Naive B cell (primary cell): ENCODE results near the gene SLC35F1. TPM values are rescaled to one million over a fixed set of nuclear protein-coding genes. Genes with fewer than 3 reads are reported as not detected.

ENCODE experiments used
- ATAC-seq, 2 donors: fragments of 150-1000 bp; cut with Tn5 transposase; 2 replicates each; pipeline ENCODE4 v1.10.0; 2021; ENCODE audit warnings: low read depth in 2 of 2, mild to moderate bottlenecking in 2 of 2, moderate library complexity in 2 of 2
- DNase-seq: peaks from one replicate; pipeline ENCODE4 v3.0.0; 2022
- H3K27ac Mint-ChIP-seq, 6 donors: one replicate each; pipeline ENCODE4 v1.8.0; 2020 to 2022; ENCODE audit warnings: mild to moderate bottlenecking in 6 of 6, mixed read lengths in 6 of 6, moderate library complexity in 5 of 6, inconsistent platforms in 2 of 6
- H3K27me3 Mint-ChIP-seq, 3 donors: one replicate each; pipeline ENCODE4 v1.8.0; 2021 to 2022; ENCODE audit warnings: mixed read lengths in 3 of 3, mild to moderate bottlenecking in 1 of 3
- H3K36me3 Mint-ChIP-seq, 2 donors: one replicate each; pipeline ENCODE4 v1.8.0; 2020 to 2022; ENCODE audit warnings: mixed read lengths in 2 of 2, inconsistent platforms in 1 of 2, mild to moderate bottlenecking in 1 of 2
- H3K4me1 Mint-ChIP-seq, 3 donors: one replicate each; pipeline ENCODE4 v1.8.0; 2020 to 2022; ENCODE audit warnings: mixed read lengths in 3 of 3, inconsistent platforms in 1 of 3, mild to moderate bottlenecking in 1 of 3, moderate library complexity in 1 of 3
- H3K4me3 Mint-ChIP-seq, 8 donors: one replicate each; pipeline ENCODE4 v1.8.0; 2020 to 2022; ENCODE audit warnings: mild to moderate bottlenecking in 8 of 8, mixed read lengths in 8 of 8, moderate library complexity in 8 of 8, inconsistent platforms in 2 of 8
- H3K9me3 Mint-ChIP-seq, 7 donors: one replicate each; pipeline ENCODE4 v1.8.0; 2020 to 2022; ENCODE audit warnings: mixed read lengths in 7 of 7, mild to moderate bottlenecking in 5 of 7, inconsistent platforms in 2 of 7, moderate library complexity in 1 of 7
- polyA plus RNA-seq, 6 donors: library from polyadenylated mRNA; unstranded; fragments of 300-500 nt; fragmentation: Illumina TruSeq; gene quantifications; one replicate each; pipeline ENCODE4 v1.2.3, GENCODE V29; 2021; ENCODE audit warnings: low read depth in 6 of 6

The SLC35F1 gene
- polyA plus RNA-seq, 6 donors from 2014 or later = not detected

GRCh38 chr6:117911150-117911549, 4.1 kb downstream of the SLC35F1 start:
- H3K4me3 Mint-ChIP-seq = no peak overlapping the region
- H3K36me3 Mint-ChIP-seq = no peaks in the 10 kb centered on the region
- no peak overlapping the region for H3K27ac Mint-ChIP-seq
- no peak for DNase-seq
- H3K27me3 Mint-ChIP-seq = peaks cover 32 to 40% (median 35%) of the 10 kb centered on the region in 3 donors
- ATAC-seq = no peak
- H3K4me1 Mint-ChIP-seq = peaks cover 3 to 13% (median 5%) of the 10 kb centered on the region in 3 donors
- peaks cover 0 to 7% (median 0%) of the 10 kb centered on the region in 7 donors for H3K9me3 Mint-ChIP-seq

GRCh38 chr6:117911660-117912059, 4.6 kb downstream of the SLC35F1 start:
- DNase-seq (no peak), ATAC-seq (no peak)
- Mint-ChIP-seq H3K9me3 (peaks cover 0 to 7% (median 0%) of the 10 kb centered on the region in 7 donors), H3K27ac (no peak overlapping the region), H3K4me3 (no peak overlapping the region), H3K4me1 (peaks cover 3 to 10% (median 5%) of the 10 kb centered on the region in 3 donors), H3K36me3 (no peaks in the 10 kb centered on the region), H3K27me3 (peaks cover 27 to 35% (median 29%) of the 10 kb centered on the region in 3 donors)

- Mint-ChIP-seq H3K4me1 (no peaks in the 10 kb centered on the region), H3K9me3 (peaks cover 0 to 1% (median 0%) of the 10 kb centered on the region in 7 donors), H3K36me3 (no peaks in the 10 kb centered on the region), H3K27me3 (peaks cover 8 to 14% (median 9%) of the 10 kb centered on the region in 3 donors), H3K4me3 (no peak overlapping the region), H3K27ac (no peak overlapping the region)
- DNase-seq = no peak
- ATAC-seq = no peak
Observed at GRCh38 chr6:117915846-117916245, 8.8 kb downstream of the SLC35F1 start.

GRCh38 chr6:117916483-117916882, 9.4 kb downstream of the SLC35F1 start:
- H3K27ac Mint-ChIP-seq = no peak overlapping the region

GRCh38 chr6:117917176-117917575, 10.1 kb downstream of the SLC35F1 start:
- no peak for ATAC-seq
- Mint-ChIP-seq H3K27ac (no peak overlapping the region), H3K9me3 (no peaks in the 10 kb centered on the region), H3K27me3 (peaks cover 0 to 11% (median 9%) of the 10 kb centered on the region in 3 donors), H3K36me3 (no peaks in the 10 kb centered on the region), H3K4me3 (no peak overlapping the region), H3K4me1 (no peaks in the 10 kb centered on the region)
- no peak for DNase-seq

More at GRCh38 chr6:117916483-117916882, 9.4 kb downstream of the SLC35F1 start:
- H3K4me1 Mint-ChIP-seq = no peaks in the 10 kb centered on the region
- ATAC-seq = no peak
- H3K9me3 Mint-ChIP-seq = no peaks in the 10 kb centered on the region
- no peak for DNase-seq
- H3K4me3 Mint-ChIP-seq = no peak overlapping the region
- H3K27me3 Mint-ChIP-seq = peaks cover 2 to 16% (median 11%) of the 10 kb centered on the region in 3 donors
- no peaks in the 10 kb centered on the region for H3K36me3 Mint-ChIP-seq

- Mint-ChIP-seq H3K36me3 (no peaks in the 10 kb centered on the region), H3K27me3 (peaks cover 0 to 6% (median 4%) of the 10 kb centered on the region in 3 donors), H3K27ac (no peak overlapping the region), H3K9me3 (no peaks in the 10 kb centered on the region), H3K4me1 (no peaks in the 10 kb centered on the region), H3K4me3 (no peak overlapping the region)
- ATAC-seq (no peak), DNase-seq (no peak)
Observed at GRCh38 chr6:117918454-117918853, 11.4 kb downstream of the SLC35F1 start.

GRCh38 chr6:117919275-117919674, 12.2 kb downstream of the SLC35F1 start:
- H3K36me3 Mint-ChIP-seq = no peaks in the 10 kb centered on the region
- H3K9me3 Mint-ChIP-seq = no peaks in the 10 kb centered on the region
- peaks cover 0 to 6% (median 4%) of the 10 kb centered on the region in 3 donors for H3K27me3 Mint-ChIP-seq
- no peak overlapping the region for H3K4me3 Mint-ChIP-seq
- DNase-seq (no peak), ATAC-seq (no peak)
- H3K27ac Mint-ChIP-seq = no peak overlapping the region
- H3K4me1 Mint-ChIP-seq = no peaks in the 10 kb centered on the region

- Mint-ChIP-seq H3K27me3 (peaks cover 0 to 6% (median 4%) of the 10 kb centered on the region in 3 donors), H3K27ac (no peak overlapping the region), H3K4me3 (peak overlapping the region in 1 of 8 donors; percentile 11), H3K4me1 (no peaks in the 10 kb centered on the region), H3K36me3 (no peaks in the 10 kb centered on the region), H3K9me3 (no peaks in the 10 kb centered on the region)
- no peak for DNase-seq
- no peak for ATAC-seq
Observed at GRCh38 chr6:117919775-117920729, 13.0 kb downstream of the SLC35F1 start.

- H3K36me3 Mint-ChIP-seq = peaks cover 7 to 15% of the 10 kb centered on the region in 2 donors
- peaks cover 6 to 36% (median 24%) of the 10 kb centered on the region in 7 donors for H3K9me3 Mint-ChIP-seq
- peaks cover 0 to 10% (median 4%) of the 10 kb centered on the region in 3 donors for H3K27me3 Mint-ChIP-seq
- no peak overlapping the region for H3K4me3 Mint-ChIP-seq
- ATAC-seq (no peak), DNase-seq (no peak)
- H3K27ac Mint-ChIP-seq = no peak overlapping the region
- no peaks in the 10 kb centered on the region for H3K4me1 Mint-ChIP-seq
Observed at GRCh38 chr6:117924690-117925089, 17.6 kb downstream of the SLC35F1 start.

- H3K4me1 Mint-ChIP-seq = no peaks in the 10 kb centered on the region
- H3K36me3 Mint-ChIP-seq = peaks cover 7 to 15% of the 10 kb centered on the region in 2 donors
Observed at GRCh38 chr6:117927866-117928265, 20.8 kb downstream of the SLC35F1 start.

GRCh38 chr6:117928833-117929232, 21.8 kb downstream of the SLC35F1 start:
- H3K27ac Mint-ChIP-seq = no peak overlapping the region

More at GRCh38 chr6:117927866-117928265, 20.8 kb downstream of the SLC35F1 start:
- H3K4me3 Mint-ChIP-seq = no peak overlapping the region
- H3K27me3 Mint-ChIP-seq = peaks cover 0 to 5% (median 0%) of the 10 kb centered on the region in 3 donors
- no peak overlapping the region for H3K27ac Mint-ChIP-seq
- ATAC-seq (no peak), DNase-seq (no peak)
- peaks cover 9 to 48% (median 27%) of the 10 kb centered on the region in 7 donors for H3K9me3 Mint-ChIP-seq

GRCh38 chr6:117929501-117929900, 22.4 kb downstream of the SLC35F1 start:
- H3K4me1 Mint-ChIP-seq = no peaks in the 10 kb centered on the region

More at GRCh38 chr6:117928833-117929232, 21.8 kb downstream of the SLC35F1 start:
- Mint-ChIP-seq H3K36me3 (peaks cover 7 to 15% of the 10 kb centered on the region in 2 donors), H3K27me3 (peaks cover 0 to 5% (median 0%) of the 10 kb centered on the region in 3 donors), H3K4me1 (no peaks in the 10 kb centered on the region), H3K4me3 (no peak overlapping the region), H3K9me3 (peaks cover 9 to 48% (median 27%) of the 10 kb centered on the region in 7 donors)
- ATAC-seq (no peak), DNase-seq (no peak)

GRCh38 chr6:117930645-117931044, 23.6 kb downstream of the SLC35F1 start:
- no peak overlapping the region for H3K4me3 Mint-ChIP-seq
- peaks cover 7 to 15% of the 10 kb centered on the region in 2 donors for H3K36me3 Mint-ChIP-seq
- no peak for DNase-seq
- H3K9me3 Mint-ChIP-seq = peaks cover 9 to 48% (median 27%) of the 10 kb centered on the region in 7 donors
- ATAC-seq = no peak
- no peak overlapping the region for H3K27ac Mint-ChIP-seq
- no peaks in the 10 kb centered on the region for H3K4me1 Mint-ChIP-seq
- peaks cover 0 to 5% (median 0%) of the 10 kb centered on the region in 3 donors for H3K27me3 Mint-ChIP-seq

More at GRCh38 chr6:117929501-117929900, 22.4 kb downstream of the SLC35F1 start:
- Mint-ChIP-seq H3K9me3 (peaks cover 9 to 48% (median 27%) of the 10 kb centered on the region in 7 donors), H3K36me3 (peaks cover 7 to 15% of the 10 kb centered on the region in 2 donors), H3K27me3 (peaks cover 0 to 5% (median 0%) of the 10 kb centered on the region in 3 donors), H3K4me3 (no peak overlapping the region), H3K27ac (no peak overlapping the region)
- DNase-seq (no peak), ATAC-seq (no peak)
